Keratinocyte (primary cell): Measurements from ENCODE around the gene ANAPC10. TPM values are rescaled to one million over a fixed set of nuclear protein-coding genes. Genes with fewer than 3 reads are reported as not detected.

Source experiments
- DNase-seq: peaks from one replicate; pipeline ENCODE4 v3.0.0-alpha.2; 2011; ENCODE audit warnings: low read depth, missing footprints, low spot score
- FAIRE-seq: peaks from 2 replicates; lab custom pipeline; 2011; peaks lifted over from hg19 to GRCh38; lab: Jason Lieb, UNC
- H2AFZ ChIP-seq: 2 replicates; pipeline ENCODE4 v1.6.0; 2012; ENCODE audit warnings: low read length, control low read depth, inconsistent platforms; ENCODE audit not compliant: control insufficient read depth
- H3K27ac ChIP-seq: 2 replicates; pipeline ENCODE4 v1.5.1; 2011; ENCODE audit warnings: low read length; ENCODE audit not compliant: control insufficient read depth, insufficient read depth
- H3K27me3 ChIP-seq: 3 replicates; pipeline ENCODE4 v1.6.0; 2011; ENCODE audit warnings: low read length; ENCODE audit not compliant: control insufficient read depth, insufficient read depth; ENCODE audit errors: extremely low read depth
- H3K36me3 ChIP-seq, 2 experiments: 2 replicates in 1 of 2; 3 replicates in 1 of 2; pipeline ENCODE4 v1.5.1; 2011; ENCODE audit warnings: low read length in 2 of 2, mild to moderate bottlenecking in 1 of 2; ENCODE audit not compliant: control insufficient read depth in 2 of 2, insufficient read depth in 2 of 2; ENCODE audit errors: extremely low read depth in 1 of 2
- H3K4me1 ChIP-seq: 3 replicates; pipeline ENCODE4 v1.5.1; 2011; ENCODE audit warnings: low read length; ENCODE audit not compliant: control insufficient read depth, insufficient read depth; ENCODE audit errors: extremely low read depth
- H3K4me2 ChIP-seq: 3 replicates; pipeline ENCODE4 v1.6.0; 2011; ENCODE audit warnings: low read depth, low read length; ENCODE audit not compliant: control insufficient read depth, insufficient read depth; ENCODE audit errors: extremely low read depth
- H3K4me3 ChIP-seq, 3 experiments: fragments of 200-600 bp in 1 of 3; sonication (generic) in 1 of 3; 2 replicates in 2 of 3; 3 replicates in 1 of 3; pipeline ENCODE4 v1.5.1; 2011 to 2016; ENCODE audit warnings: low read length in 3 of 3, mild to moderate bottlenecking in 3 of 3, control low read depth in 2 of 3, inconsistent platforms in 1 of 3, low read depth in 1 of 3, mixed read lengths in 1 of 3, mixed run types in 1 of 3, moderate library complexity in 1 of 3; ENCODE audit not compliant: control insufficient read depth in 2 of 3, insufficient read depth in 2 of 3; ENCODE audit errors: extremely low read depth in 1 of 3
- H3K79me2 ChIP-seq: 2 replicates; pipeline ENCODE4 v1.6.0; 2012; ENCODE audit warnings: low read length; ENCODE audit not compliant: control insufficient read depth, insufficient read depth
- H3K9ac ChIP-seq: 3 replicates; pipeline ENCODE4 v1.6.0; 2011; ENCODE audit warnings: low read length; ENCODE audit not compliant: control insufficient read depth, insufficient read depth; ENCODE audit errors: extremely low read depth
- H3K9me1 ChIP-seq: 3 replicates; pipeline ENCODE4 v1.6.0; 2011; ENCODE audit warnings: low read length; ENCODE audit not compliant: control insufficient read depth, insufficient read depth; ENCODE audit errors: extremely low read depth
- H3K9me3 ChIP-seq: 2 replicates; pipeline ENCODE4 v1.5.1; 2012; ENCODE audit warnings: low read depth, low read length; ENCODE audit not compliant: control insufficient read depth
- H4K20me1 ChIP-seq: 3 replicates; pipeline ENCODE4 v1.6.0; 2011; ENCODE audit warnings: low read length; ENCODE audit not compliant: control insufficient read depth, insufficient read depth; ENCODE audit errors: extremely low read depth
- CTCF ChIP-seq, 3 experiments: IDR thresholded peaks in 1 of 3; conservative IDR thresholded peaks in 1 of 3; optimal IDR thresholded peaks in 1 of 3; 2 replicates in 2 of 3; 3 replicates in 1 of 3; pipeline versions ENCODE3 to v1.5.1; 2011; ENCODE audit warnings: low read length in 3 of 3, mild to moderate bottlenecking in 3 of 3, moderate library complexity in 2 of 3, control low read depth in 1 of 3, inconsistent platforms in 1 of 3; ENCODE audit not compliant: insufficient read depth in 2 of 3; ENCODE audit errors: extremely low read depth in 1 of 3
- EZH2 ChIP-seq: IDR thresholded peaks from one replicate; pipeline ENCODE4 v1.6.1; 2012; ENCODE audit warnings: inconsistent platforms, mild to moderate bottlenecking, low read length, moderate library complexity
- dilution Hi-C: fragments of 300-500 bp; cut with MboI; formaldehyde crosslinking; loops from one replicate; pipeline ENCODE4 v1.7.0; 2020; ENCODE audit warnings: low sequenced_read_pairs; ENCODE audit not compliant: extremely low pct_ligation_motif_present
- polyA plus RNA-seq, 5 experiments: library from polyadenylated mRNA; depleted of rRNA in 3 of 5; stranded (reverse) in 3 of 5; stranded (forward) in 1 of 5; unstranded in 1 of 5; fragments of >200 nt; gene quantifications; 1 replicate in 1 of 5; 2 replicates in 3 of 5; 3 replicates in 1 of 5; pipeline versions ENCODE4 v1.2.1 to v1.2.3, GENCODE V29; 2011 to 2012; ENCODE audit warnings: missing spikeins in 2 of 5, low read depth in 1 of 5, low replicate concordance in 1 of 5

The ANAPC10 gene
- polyA plus RNA-seq, 1 donor (not counting 4 experiments of a cell fraction or from before 2014, with no cell fraction given), result 34.3 TPM

DNA sequence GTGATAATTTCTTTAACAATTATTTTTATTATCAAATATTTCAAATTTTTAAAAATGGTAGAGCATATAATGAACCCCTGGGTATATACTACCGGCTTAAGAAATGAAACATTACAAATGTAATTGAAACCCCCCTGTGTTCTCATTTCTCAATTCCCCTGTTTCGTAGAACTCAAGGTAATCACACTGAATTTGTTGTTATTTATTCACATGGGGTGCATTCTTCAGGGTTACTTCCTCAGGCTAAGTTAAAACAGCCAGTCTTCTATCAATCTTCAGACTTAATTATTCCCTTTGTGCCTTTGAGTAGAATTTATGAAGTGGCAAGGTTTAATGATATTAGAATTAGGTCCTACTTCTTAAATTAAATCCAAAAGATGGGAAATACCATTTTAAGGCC is 128.2 kb downstream of the ANAPC10 start:
- Histone ChIP-seq H3K36me3 (no peaks in the 10 kb centered on the region), H2AFZ (no peak overlapping the region), H3K4me2 (no peak overlapping the region), H4K20me1 (no peaks in the 10 kb centered on the region), H3K9me1 (no peaks in the 10 kb centered on the region), H3K9me3 (no peaks in the 10 kb centered on the region), H3K27ac (no peak overlapping the region), H3K79me2 (no peaks in the 10 kb centered on the region), H3K27me3 (no peaks in the 10 kb centered on the region), H3K4me1 (peaks cover 12% of the 10 kb centered on the region), H3K4me3 (no peak overlapping the region), H3K9ac (no peak overlapping the region)
- TF ChIP-seq CTCF (optimal IDR thresholded peaks at IDR 0.05 in 1 of 3, IDR thresholded peaks at IDR 0.05 in 1 of 3, conservative IDR thresholded peaks at IDR 0.05 in 1 of 3; ENCODE audit: extremely low read depth in 1 of 3, insufficient read depth in 2 of 3, low read length in 3 of 3) (no peak), EZH2 (no peak)
- DNase-seq (no peak), FAIRE-seq (no peak)
- dilution Hi-C loops, result no loop called here

- no peak overlapping the region for H2AFZ ChIP-seq
- H3K27me3 ChIP-seq, result no peaks in the 10 kb centered on the region
- FAIRE-seq, result no peak
- H4K20me1 ChIP-seq, result no peaks in the 10 kb centered on the region
- no peaks in the 10 kb centered on the region for H3K36me3 ChIP-seq
- no peak overlapping the region for H3K4me3 ChIP-seq
- dilution Hi-C loops, result no loop called here
- H3K27ac ChIP-seq, result no peak overlapping the region
- no peak overlapping the region for H3K4me2 ChIP-seq
- no peaks in the 10 kb centered on the region for H3K9me3 ChIP-seq
- no peaks in the 10 kb centered on the region for H3K9me1 ChIP-seq
- no peak overlapping the region for H3K9ac ChIP-seq
- no peaks in the 10 kb centered on the region for H3K79me2 ChIP-seq
- peaks cover 12% of the 10 kb centered on the region for H3K4me1 ChIP-seq
- no peak for DNase-seq
- no peak for TF ChIP-seq CTCF (optimal IDR thresholded peaks at IDR 0.05 in 1 of 3, IDR thresholded peaks at IDR 0.05 in 1 of 3, conservative IDR thresholded peaks at IDR 0.05 in 1 of 3; ENCODE audit: extremely low read depth in 1 of 3, insufficient read depth in 2 of 3, low read length in 3 of 3)
Observed at GRCh38 chr4:144968606-144969005, 129.4 kb downstream of the ANAPC10 start.
